Lung (tissue), 12 donors: Measurements from ENCODE around the gene BRCA1. TPM values are rescaled to one million over a fixed set of nuclear protein-coding genes. Genes with fewer than 3 reads are reported as not detected.
A peak's percentile ranks its signal among the peaks of the same experiment; 100 is the strongest.
"Not testable (repeated sequence)": the region's sequence is repeated elsewhere in the genome, so short reads cannot be mapped to it uniquely, and the experiment has no call there.

Experiments
- ATAC-seq: fragments of 200-7000 bp; cut with Tn5 transposase; one replicate; pipeline ENCODE4 v1.9.1; 2020; ENCODE audit warnings: moderate number of reproducible peaks; ENCODE audit not compliant: insufficient read depth, low FRiP score
- DNase-seq, 3 donors: peaks; one replicate each; pipeline ENCODE4 v3.0.0-alpha.2; 2013 to 2017
- H3K27ac ChIP-seq, 2 donors: one replicate each; pipeline ENCODE4 v1.5.1; 2013; ENCODE audit warnings: mild to moderate bottlenecking in 2 of 2, moderate library complexity in 2 of 2, control low read depth in 1 of 2, inconsistent platforms in 1 of 2, low read depth in 1 of 2, low read length in 1 of 2
- H3K27me3 ChIP-seq, 3 donors: one replicate each; pipeline ENCODE4 v1.5.1; 2013; ENCODE audit warnings: low read length in 2 of 3; ENCODE audit not compliant: control insufficient read depth in 3 of 3, insufficient read depth in 3 of 3
- H3K36me3 ChIP-seq, 4 donors: one replicate each; pipeline ENCODE4 v1.5.1; 2013; ENCODE audit warnings: low read length in 4 of 4, mild to moderate bottlenecking in 1 of 4, moderate library complexity in 1 of 4; ENCODE audit not compliant: control insufficient read depth in 4 of 4, insufficient read depth in 4 of 4
- H3K4me1 ChIP-seq, 5 donors: one replicate each; pipeline ENCODE4 v1.5.1; 2013; ENCODE audit warnings: low read length in 5 of 5, mild to moderate bottlenecking in 2 of 5, moderate library complexity in 1 of 5; ENCODE audit not compliant: control insufficient read depth in 5 of 5, insufficient read depth in 5 of 5
- H3K4me3 ChIP-seq: one replicate; pipeline ENCODE4 v1.5.1; 2013; ENCODE audit warnings: mild to moderate bottlenecking, control low read depth, moderate library complexity
- H3K9ac ChIP-seq, 2 donors: one replicate each; pipeline ENCODE4 v1.5.1; 2013; ENCODE audit warnings: low read length in 2 of 2, control low read depth in 1 of 2; ENCODE audit not compliant: insufficient read depth in 1 of 2
- H3K9me3 ChIP-seq, 4 donors: one replicate each; pipeline ENCODE4 v1.5.1; 2013; ENCODE audit warnings: low read length in 3 of 4, mild to moderate bottlenecking in 1 of 4, moderate library complexity in 1 of 4; ENCODE audit not compliant: control insufficient read depth in 4 of 4, insufficient read depth in 3 of 4
- CTCF ChIP-seq: IDR thresholded peaks from 2 replicates; pipeline ENCODE4 v1.5.1; 2012; ENCODE audit warnings: mild to moderate bottlenecking; ENCODE audit errors: control extremely low read depth, extremely low read depth
- WGBS, 2 donors: extraction: QIAGEN DNeasy Blood & Tissue Kit; methylation state at CpG; one replicate each; pipeline ENCODE4 v1.1.7; 2013; 5-methylcytosine and 5-hydroxymethylcytosine counted together
- polyA plus RNA-seq, 2 donors: library from polyadenylated mRNA; stranded (reverse); fragments of 200-250 nt; gene quantifications; one replicate each; pipeline ENCODE4 v1.2.1, GENCODE V29; 2013
- total RNA-seq, 2 donors: library from RNA; depleted of rRNA in 1 of 2; stranded (reverse); fragments of >200 nt in 1 of 2; gene quantifications; one replicate each; pipeline ENCODE4 v1.2.1, GENCODE V29; 2014 to 2021
- donor health status: control.
- donor health status: control.
- donor health status: Bipolar disorder and iron deficiency.
- donor health status: healthy.
- donor health status: DM: yes; HTN: yes; CAD: no.

Gene BRCA1
- total and polyA plus RNA-seq, 4 donors = 2.0 to 15.7 (median 6.0) TPM

- no peak for ATAC-seq
- peak in 2 of 3 donors; percentile 58 to 67 for DNase-seq
- Histone ChIP-seq H3K4me1 (peaks cover 0 to 6% (median 0%) of the 10 kb centered on the region in 5 donors), H3K36me3 (peaks cover 0 to 6% (median 1%) of the 10 kb centered on the region in 4 donors), H3K27me3 (no peaks in the 10 kb centered on the region), H3K9me3 (no peaks in the 10 kb centered on the region), H3K4me3 (no peak overlapping the region), H3K27ac (no peak overlapping the region), H3K9ac (no peak overlapping the region)
- no peak for TF ChIP-seq CTCF
- 86 to 91% methylated on average over 5 of the region's 5 CpGs for WGBS, 2 donors
These were observed 18.0 kb upstream of the BRCA1 start for GRCh38 chr17:43143201-43143600.

- TF ChIP-seq CTCF = no peak
- 96 to 100% methylated on average over 5 of the region's 5 CpGs for WGBS, 2 donors
- DNase-seq = no peak
These were observed 17.0 kb upstream of the BRCA1 start for GRCh38 chr17:43142153-43142552.

GRCh38 chr17:43140396-43141332, 15.5 kb upstream of the BRCA1 start:
- Histone ChIP-seq H3K9ac (no peak overlapping the region), H3K27ac (no peak overlapping the region), H3K9me3 (no peaks in the 10 kb centered on the region), H3K36me3 (peaks cover 0 to 6% (median 1%) of the 10 kb centered on the region in 4 donors), H3K27me3 (no peaks in the 10 kb centered on the region), H3K4me1 (peaks cover 0 to 6% (median 0%) of the 10 kb centered on the region in 5 donors), H3K4me3 (no peak overlapping the region)
- TF ChIP-seq CTCF = no peak
- no peak for ATAC-seq
- DNase-seq = no peak
- 59 to 83% methylated on average over 11 of the region's 11 CpGs for WGBS, 2 donors

More at GRCh38 chr17:43142153-43142552, 17.0 kb upstream of the BRCA1 start:
- Histone ChIP-seq H3K4me3 (no peak overlapping the region), H3K27me3 (no peaks in the 10 kb centered on the region), H3K36me3 (peaks cover 0 to 6% (median 1%) of the 10 kb centered on the region in 4 donors), H3K9me3 (no peaks in the 10 kb centered on the region), H3K9ac (no peak overlapping the region), H3K27ac (no peak overlapping the region), H3K4me1 (peaks cover 0 to 6% (median 0%) of the 10 kb centered on the region in 5 donors)
- no peak for ATAC-seq

GRCh38 chr17:43138531-43138930, 13.4 kb upstream of the BRCA1 start:
- not testable (repeated sequence) for DNase-seq, ATAC-seq, H3K27me3 ChIP-seq, H3K9me3 ChIP-seq, H3K4me1 ChIP-seq, H3K4me3 ChIP-seq, H3K9ac ChIP-seq, H3K36me3 ChIP-seq, H3K27ac ChIP-seq
- 87 to 92% methylated on average over 4 of the region's 4 CpGs for WGBS, 2 donors

GRCh38 chr17:43136574-43136973, 11.4 kb upstream of the BRCA1 start:
- not testable (repeated sequence) for H3K9me3 ChIP-seq, H3K9ac ChIP-seq, H3K27ac ChIP-seq, H3K27me3 ChIP-seq, H3K4me1 ChIP-seq, H3K4me3 ChIP-seq, ATAC-seq, DNase-seq
- 50 to 66% methylated on average over 3 of the region's 3 CpGs for WGBS, 2 donors
- H3K36me3 ChIP-seq = peaks cover 0 to 13% (median 7%) of the 10 kb centered on the region in 4 donors
